ENCODE data around the gene BHLHA9. TPM values are rescaled to one million over a fixed set of nuclear protein-coding genes. Genes with fewer than 3 reads are reported as not detected.

BHLHA9 gene
- total RNA-seq, 1 experiment from 2014 or later = 0.21 TPM

DNA sequence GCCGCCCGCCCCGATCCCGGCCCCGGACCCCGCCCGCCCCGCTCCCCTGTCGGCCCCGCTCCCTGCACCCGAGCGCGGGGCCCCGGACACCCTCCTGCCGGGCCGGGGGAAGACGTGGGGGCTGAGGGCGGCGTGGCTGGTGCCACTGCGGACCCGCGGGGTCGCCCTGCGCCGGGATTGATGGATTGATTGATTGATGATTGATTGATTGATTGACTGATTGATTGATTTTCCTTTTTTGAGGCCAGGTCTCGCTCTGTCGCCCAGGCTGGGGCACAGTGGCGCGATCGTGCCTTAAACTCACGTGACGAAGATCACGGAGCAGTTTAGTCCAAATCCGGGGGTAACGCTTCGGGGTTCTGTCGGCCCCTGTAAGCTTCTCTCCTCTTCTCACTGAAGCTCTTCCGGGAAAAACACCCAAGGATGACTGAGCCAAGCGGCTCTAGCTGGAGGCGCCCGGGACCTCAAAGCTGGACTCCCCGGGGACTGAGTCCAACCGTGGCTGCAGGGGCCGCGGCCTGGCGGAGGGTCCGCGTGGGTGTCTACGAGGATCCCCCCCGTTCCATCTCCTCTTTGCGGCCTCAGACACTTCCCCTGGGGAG, 40.2 kb upstream of the BHLHA9 start:
- no peaks in the 10 kb centered on the region for H3K27me3 ChIP-seq (ENCODE audit: control insufficient read depth, insufficient read depth, low read length)
- DNase-seq (ENCODE audit: low read depth, low spot score) (no peak), ATAC-seq (no peak)
- in situ Hi-C loops (cut with HindIII; ENCODE audit: low pct_unique_long_range_greater_than_20kb, low sequenced_read_pairs) = no loop called here
- no peak for TF ChIP-seq SIN3A (IDR thresholded peaks at IDR 0.05; ENCODE audit: borderline replicate concordance, insufficient read depth, low read depth, low read length)
- TF ChIP-seq REST (IDR thresholded peaks at IDR 0.05; ENCODE audit: insufficient read depth in 1 of 2, low read depth in 2 of 2, low read length in 1 of 2) = no peak
- no peak for TF ChIP-seq TCF7L2 (IDR thresholded peaks at IDR 0.05; ENCODE audit: low read depth, low read length)
- TF ChIP-seq, protein P1, sequence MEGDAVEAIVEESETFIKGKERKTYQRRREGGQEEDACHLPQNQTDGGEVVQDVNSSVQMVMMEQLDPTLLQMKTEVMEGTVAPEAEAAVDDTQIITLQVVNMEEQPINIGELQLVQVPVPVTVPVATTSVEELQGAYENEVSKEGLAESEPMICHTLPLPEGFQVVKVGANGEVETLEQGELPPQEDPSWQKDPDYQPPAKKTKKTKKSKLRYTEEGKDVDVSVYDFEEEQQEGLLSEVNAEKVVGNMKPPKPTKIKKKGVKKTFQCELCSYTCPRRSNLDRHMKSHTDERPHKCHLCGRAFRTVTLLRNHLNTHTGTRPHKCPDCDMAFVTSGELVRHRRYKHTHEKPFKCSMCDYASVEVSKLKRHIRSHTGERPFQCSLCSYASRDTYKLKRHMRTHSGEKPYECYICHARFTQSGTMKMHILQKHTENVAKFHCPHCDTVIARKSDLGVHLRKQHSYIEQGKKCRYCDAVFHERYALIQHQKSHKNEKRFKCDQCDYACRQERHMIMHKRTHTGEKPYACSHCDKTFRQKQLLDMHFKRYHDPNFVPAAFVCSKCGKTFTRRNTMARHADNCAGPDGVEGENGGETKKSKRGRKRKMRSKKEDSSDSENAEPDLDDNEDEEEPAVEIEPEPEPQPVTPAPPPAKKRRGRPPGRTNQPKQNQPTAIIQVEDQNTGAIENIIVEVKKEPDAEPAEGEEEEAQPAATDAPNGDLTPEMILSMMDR (IDR thresholded peaks at IDR 0.05) = no peak
- TF ChIP-seq POLR2AphosphoS5 (IDR thresholded peaks at IDR 0.05; ENCODE audit: low read depth, low read length) = no peak
- 0 out of 2 replicates have a peak overlapping the region, but pooled peaks have one; percentile 65 for H3K27ac ChIP-seq (ENCODE audit: low read length)
- CTCF ChIA-PET = no interaction called here
- BruUV-seq (replicated peaks) = no TSS peak
- no peaks in the 10 kb centered on the region for H3K9me3 ChIP-seq (ENCODE audit: control insufficient read depth, insufficient read depth, low read depth, low read length)
- POLR2A ChIA-PET = interaction anchor here (0.5 to 0.7 kb wide), 4 partner anchors 9 to 35 kb away, joined by 5 to 7 read pairs (median 6); no protein-coding TSS in a partner anchor
- intact Hi-C loops (cut with micrococcal nuclease; ENCODE audit: unreplicated experiment) = no loop called here
- H3K4me1 ChIP-seq (ENCODE audit: control insufficient read depth, insufficient read depth, low read length) = peaks cover 3% of the 10 kb centered on the region; the same call in 1 of the 2 replicates
- H3K36me3 ChIP-seq (ENCODE audit: control insufficient read depth, insufficient read depth, low read length) = no peaks in the 10 kb centered on the region
- peak overlapping the region; percentile 53 to 55 for H3K4me3 ChIP-seq (ENCODE audit: low read depth in 2 of 2, low read length in 2 of 2)

- Histone ChIP-seq H3K27me3 (ENCODE audit: control insufficient read depth, insufficient read depth, low read length) (no peaks in the 10 kb centered on the region), H3K9me3 (ENCODE audit: control insufficient read depth, insufficient read depth, low read depth, low read length) (no peaks in the 10 kb centered on the region), H3K4me1 (ENCODE audit: control insufficient read depth, insufficient read depth, low read length) (peaks cover 3% of the 10 kb centered on the region; the same call in 1 of the 2 replicates), H3K36me3 (ENCODE audit: control insufficient read depth, insufficient read depth, low read length) (no peaks in the 10 kb centered on the region), H3K4me3 (ENCODE audit: low read depth in 2 of 2, low read length in 2 of 2) (no peak overlapping the region), H3K27ac (ENCODE audit: low read length) (no peak overlapping the region)
- POLR2A ChIA-PET = no interaction called here
- intact Hi-C loops (cut with micrococcal nuclease; ENCODE audit: unreplicated experiment) (no loop called here), in situ Hi-C loops (cut with HindIII; ENCODE audit: low pct_unique_long_range_greater_than_20kb, low sequenced_read_pairs) (no loop called here)
- CTCF ChIA-PET = no interaction called here
- no TSS peak for BruUV-seq (replicated peaks)
- ATAC-seq (no peak), DNase-seq (ENCODE audit: low read depth, low spot score) (no peak)
- TF ChIP-seq SIN3A (IDR thresholded peaks at IDR 0.05; ENCODE audit: borderline replicate concordance, insufficient read depth, low read depth, low read length) = no peak
- no peak for TF ChIP-seq REST (IDR thresholded peaks at IDR 0.05; ENCODE audit: insufficient read depth in 1 of 2, low read depth in 2 of 2, low read length in 1 of 2)
- no peak for TF ChIP-seq TCF7L2 (IDR thresholded peaks at IDR 0.05; ENCODE audit: low read depth, low read length)
These were observed 38.8 kb upstream of the BHLHA9 start for GRCh38 chr17:1231456-1231855.

All from Panc1 (cell line).